Measurements from ENCODE around the gene RABL3.

- no peak for TF ChIP-seq CTCF (IDR thresholded peaks at IDR 0.05; ENCODE audit: insufficient read depth, low read length)
- no peak for TF ChIP-seq POLR2AphosphoS5 (IDR thresholded peaks at IDR 0.05; ENCODE audit: low read depth)
- TF ChIP-seq GABPA (IDR thresholded peaks at IDR 0.05; ENCODE audit: low read depth): no peak
These were observed 52.9 kb downstream of the RABL3 start for GRCh38 chr3:120689395-120689794.

Data from HL-60 (cell line).